NB4 (cell line): ENCODE data around the gene HIGD2A.

Source experiments
- DNase-seq: peaks from one replicate; pipeline ENCODE4 v3.0.0; 2010; ENCODE audit warnings: low read depth
- H3K4me3 ChIP-seq: one replicate; pipeline ENCODE4 v1.5.1; 2011; ENCODE audit warnings: mild to moderate bottlenecking, low read depth, low read length, moderate library complexity
- MYC ChIP-seq: IDR thresholded peaks from 2 replicates; pipeline ENCODE4 v1.6.1; 2011; ENCODE audit warnings: low read depth, low read length
- POLR2A ChIP-seq: IDR thresholded peaks from 2 replicates; pipeline ENCODE4 v1.6.1; 2011; ENCODE audit warnings: mild to moderate bottlenecking; ENCODE audit not compliant: insufficient read length; ENCODE audit errors: extremely low read depth
- TF ChIP-seq, protein P1 (sequence below): IDR thresholded peaks from 2 replicates; pipeline ENCODE4 v1.6.1; 2011; ENCODE audit warnings: low read depth, low read length
- TF ChIP-seq, protein P2 (sequence below): IDR thresholded peaks from one replicate; pipeline ENCODE4 v1.5.1; 2012; ENCODE audit warnings: low read depth, low read length

Gene HIGD2A

GRCh38 chr5:176350416-176350815 lies 38.1 kb upstream of the HIGD2A start:
- TF ChIP-seq, protein P1, sequence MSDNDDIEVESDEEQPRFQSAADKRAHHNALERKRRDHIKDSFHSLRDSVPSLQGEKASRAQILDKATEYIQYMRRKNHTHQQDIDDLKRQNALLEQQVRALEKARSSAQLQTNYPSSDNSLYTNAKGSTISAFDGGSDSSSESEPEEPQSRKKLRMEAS, result no peak
- TF ChIP-seq, protein P2, sequence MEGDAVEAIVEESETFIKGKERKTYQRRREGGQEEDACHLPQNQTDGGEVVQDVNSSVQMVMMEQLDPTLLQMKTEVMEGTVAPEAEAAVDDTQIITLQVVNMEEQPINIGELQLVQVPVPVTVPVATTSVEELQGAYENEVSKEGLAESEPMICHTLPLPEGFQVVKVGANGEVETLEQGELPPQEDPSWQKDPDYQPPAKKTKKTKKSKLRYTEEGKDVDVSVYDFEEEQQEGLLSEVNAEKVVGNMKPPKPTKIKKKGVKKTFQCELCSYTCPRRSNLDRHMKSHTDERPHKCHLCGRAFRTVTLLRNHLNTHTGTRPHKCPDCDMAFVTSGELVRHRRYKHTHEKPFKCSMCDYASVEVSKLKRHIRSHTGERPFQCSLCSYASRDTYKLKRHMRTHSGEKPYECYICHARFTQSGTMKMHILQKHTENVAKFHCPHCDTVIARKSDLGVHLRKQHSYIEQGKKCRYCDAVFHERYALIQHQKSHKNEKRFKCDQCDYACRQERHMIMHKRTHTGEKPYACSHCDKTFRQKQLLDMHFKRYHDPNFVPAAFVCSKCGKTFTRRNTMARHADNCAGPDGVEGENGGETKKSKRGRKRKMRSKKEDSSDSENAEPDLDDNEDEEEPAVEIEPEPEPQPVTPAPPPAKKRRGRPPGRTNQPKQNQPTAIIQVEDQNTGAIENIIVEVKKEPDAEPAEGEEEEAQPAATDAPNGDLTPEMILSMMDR, result no peak
- TF ChIP-seq MYC (no peak), POLR2A (no peak)
- no peak overlapping the region for H3K4me3 ChIP-seq
- no peak for DNase-seq

GRCh38 chr5:176352116-176352878 lies 36.3 kb upstream of the HIGD2A start:
- no peak for DNase-seq
- TF ChIP-seq POLR2A, result no peak
- TF ChIP-seq, protein P2, result no peak
- TF ChIP-seq, protein P1, result no peak
- no peak for TF ChIP-seq MYC
- no peak overlapping the region for H3K4me3 ChIP-seq

DNA sequence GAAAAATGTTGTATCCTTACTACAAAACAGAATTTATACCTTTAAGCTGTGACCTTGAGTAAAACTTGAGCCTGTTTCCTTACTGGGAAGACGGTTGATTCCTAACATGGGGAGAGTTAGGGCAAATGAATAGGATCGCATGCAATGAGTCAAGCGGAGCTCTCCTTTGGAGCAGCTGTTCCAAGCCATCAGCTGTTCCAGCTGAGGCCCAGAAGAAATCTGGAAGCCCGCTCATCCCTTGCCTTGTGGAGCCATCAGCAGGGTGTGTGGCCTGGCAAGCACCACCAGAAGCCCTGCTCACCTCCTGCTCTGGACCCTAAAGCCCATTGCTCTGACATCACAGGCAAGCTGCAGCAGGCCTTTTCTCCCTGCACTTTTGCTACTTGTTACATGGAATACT lies 35.0 kb upstream of the HIGD2A start:
- TF ChIP-seq POLR2A (no peak), MYC (no peak)
- TF ChIP-seq, protein P2, result no peak
- TF ChIP-seq, protein P1, result no peak
- DNase-seq, result no peak
- H3K4me3 ChIP-seq, result no peak overlapping the region

DNA sequence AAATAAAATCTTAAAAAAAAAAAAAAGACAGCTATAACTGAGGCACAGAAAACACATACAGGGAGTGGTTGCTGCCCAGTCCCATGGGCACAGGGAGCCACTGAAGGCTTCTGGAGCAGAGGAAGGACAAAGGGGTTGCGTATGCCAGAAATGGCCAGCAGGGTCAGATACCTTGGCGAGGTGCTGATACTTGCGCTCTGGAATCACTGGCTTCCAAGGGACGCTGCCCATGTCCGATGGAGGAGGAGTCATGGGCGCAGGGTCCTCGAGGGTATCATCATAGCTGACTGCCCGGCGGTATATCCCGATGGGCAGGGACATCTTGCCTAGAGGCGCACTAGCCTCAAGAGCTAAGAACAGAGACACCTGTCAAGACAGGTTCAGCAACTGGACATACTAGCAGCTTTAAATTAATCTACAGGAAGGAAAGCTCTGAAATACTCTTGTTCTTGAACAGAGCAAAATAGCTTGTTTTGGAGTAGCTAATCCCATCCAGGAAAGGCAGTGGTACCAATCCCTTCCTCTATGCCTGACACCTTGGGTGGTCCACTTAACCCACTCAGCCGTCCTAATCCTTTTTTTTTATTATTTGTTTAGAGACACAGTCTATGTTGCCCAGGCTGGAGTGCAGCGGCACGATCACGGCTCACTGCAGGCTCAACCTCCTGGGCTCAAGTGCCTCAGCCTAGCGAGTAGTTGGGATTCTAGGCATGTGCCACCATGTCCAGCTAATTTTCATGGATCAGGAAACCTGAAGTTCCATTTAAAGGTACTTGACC lies 33.0 kb upstream of the HIGD2A start:
- no peak for DNase-seq

DNA sequence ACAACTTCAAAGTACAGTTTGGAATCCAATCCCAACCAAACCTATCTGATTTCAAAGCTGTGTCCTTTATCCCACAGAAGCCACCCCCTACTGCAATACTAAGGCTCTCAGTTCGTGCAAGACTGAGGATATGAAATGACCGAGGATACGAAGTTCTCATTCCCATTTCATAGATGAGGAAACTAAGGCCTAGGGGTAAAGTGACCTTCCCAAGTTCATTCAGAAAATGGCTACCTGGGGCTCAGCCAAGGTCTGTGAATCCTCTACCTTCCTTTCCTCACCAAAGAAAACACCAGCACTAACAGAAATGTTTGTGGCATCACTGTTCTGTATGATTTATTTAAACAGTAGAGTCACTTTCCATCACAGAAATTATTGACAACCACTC lies 32.4 kb upstream of the HIGD2A start:
- no peak for DNase-seq
- H3K4me3 ChIP-seq, result no peak overlapping the region
- TF ChIP-seq POLR2A, result no peak
- TF ChIP-seq, protein P2, result no peak
- TF ChIP-seq, protein P1, result no peak
- TF ChIP-seq MYC, result no peak

More for the DNA sequence above, 33.0 kb upstream of the HIGD2A start:
- H3K4me3 ChIP-seq, result no peak overlapping the region
- TF ChIP-seq POLR2A (no peak), MYC (no peak)
- TF ChIP-seq, protein P2, result no peak
- TF ChIP-seq, protein P1, result no peak
